Measurements from ENCODE around the gene CIB4. TPM values are rescaled to one million over a fixed set of nuclear protein-coding genes. Genes with fewer than 3 reads are reported as not detected.

Gene CIB4
- total RNA-seq, 1 experiment from 2014 or later: not detected

- TF ChIP-seq EZH2 (IDR thresholded peaks at IDR 0.05; ENCODE audit: low read depth) (no peak), CTCF (conservative IDR thresholded peaks at IDR 0.05) (no peak)
Measured at GRCh38 chr2:26591619-26592505, 49.3 kb downstream of the CIB4 start.

GRCh38 chr2:26590980-26591618 is 50.1 kb downstream of the CIB4 start:
- CTCF ChIA-PET: no interaction called here
- H4K20me1 ChIP-seq (ENCODE audit: insufficient read depth): no peaks in the 10 kb centered on the region; the same call in 1 of the 2 replicates
- no peak overlapping the region for H3K27ac ChIP-seq
- H3K79me2 ChIP-seq (ENCODE audit: low read depth): no peaks in the 10 kb centered on the region
- H3K4me2 ChIP-seq: no peak overlapping the region
- H2AFZ ChIP-seq: no peak overlapping the region
- TF ChIP-seq EZH2 (IDR thresholded peaks at IDR 0.05; ENCODE audit: low read depth) (no peak), CTCF (conservative IDR thresholded peaks at IDR 0.05) (no peak)
- no peaks in the 10 kb centered on the region for H3K9me2 ChIP-seq (ENCODE audit: insufficient read depth)
- H3K36me3 ChIP-seq (ENCODE audit: low read depth): no peaks in the 10 kb centered on the region
- no peaks in the 10 kb centered on the region for H3F3A ChIP-seq (ENCODE audit: insufficient read depth, low read depth)
- POLR2A ChIA-PET (ENCODE audit: unreplicated experiment): no interaction called here
- no peak overlapping the region for H3K4me3 ChIP-seq
- DNase-seq: no peak
- intact Hi-C loops (cut with micrococcal nuclease; ENCODE audit: unreplicated experiment): no loop called here
- H3K27me3 ChIP-seq (ENCODE audit: insufficient read depth, low read depth): peaks cover 78% of the 10 kb centered on the region
- no TSS peak for BruUV-seq (replicated peaks)
- no peaks in the 10 kb centered on the region for H3K4me1 ChIP-seq (replicated peaks; ENCODE audit: insufficient read depth)
- no peaks in the 10 kb centered on the region for H3K9me3 ChIP-seq (ENCODE audit: insufficient read depth, low read depth)

More at GRCh38 chr2:26591619-26592505, 49.3 kb downstream of the CIB4 start:
- Histone ChIP-seq H3K9me3 (ENCODE audit: insufficient read depth, low read depth) (no peaks in the 10 kb centered on the region), H3K79me2 (ENCODE audit: low read depth) (no peaks in the 10 kb centered on the region), H3K27me3 (ENCODE audit: insufficient read depth, low read depth) (peaks cover 71% of the 10 kb centered on the region), H3K4me1 (replicated peaks; ENCODE audit: insufficient read depth) (no peaks in the 10 kb centered on the region), H3K36me3 (ENCODE audit: low read depth) (no peaks in the 10 kb centered on the region), H2AFZ (no peak overlapping the region), H4K20me1 (ENCODE audit: insufficient read depth) (no peaks in the 10 kb centered on the region; the same call in 1 of the 2 replicates), H3K4me3 (no peak overlapping the region), H3F3A (ENCODE audit: insufficient read depth, low read depth) (no peaks in the 10 kb centered on the region), H3K27ac (no peak overlapping the region), H3K4me2 (no peak overlapping the region), H3K9me2 (ENCODE audit: insufficient read depth) (no peaks in the 10 kb centered on the region)
- POLR2A ChIA-PET (ENCODE audit: unreplicated experiment): no interaction called here
- intact Hi-C loops (cut with micrococcal nuclease; ENCODE audit: unreplicated experiment): no loop called here
- DNase-seq: no peak
- no TSS peak for BruUV-seq (replicated peaks)
- CTCF ChIA-PET: no interaction called here

GRCh38 chr2:26590508-26590907 is 50.7 kb downstream of the CIB4 start:
- Histone ChIP-seq H3K79me2 (ENCODE audit: low read depth) (no peaks in the 10 kb centered on the region), H3F3A (ENCODE audit: insufficient read depth, low read depth) (no peaks in the 10 kb centered on the region), H2AFZ (no peak overlapping the region), H3K27ac (no peak overlapping the region), H3K4me1 (replicated peaks; ENCODE audit: insufficient read depth) (no peaks in the 10 kb centered on the region), H4K20me1 (ENCODE audit: insufficient read depth) (no peaks in the 10 kb centered on the region; the same call in 1 of the 2 replicates), H3K4me2 (no peak overlapping the region), H3K9me3 (ENCODE audit: insufficient read depth, low read depth) (no peaks in the 10 kb centered on the region), H3K9me2 (ENCODE audit: insufficient read depth) (no peaks in the 10 kb centered on the region), H3K27me3 (ENCODE audit: insufficient read depth, low read depth) (peaks cover 83% of the 10 kb centered on the region), H3K4me3 (no peak overlapping the region), H3K36me3 (ENCODE audit: low read depth) (no peaks in the 10 kb centered on the region)
- TF ChIP-seq EZH2 (IDR thresholded peaks at IDR 0.05; ENCODE audit: low read depth) (no peak), CTCF (conservative IDR thresholded peaks at IDR 0.05) (no peak)
- ChIA-PET CTCF (no interaction called here), POLR2A (ENCODE audit: unreplicated experiment) (no interaction called here)
- intact Hi-C loops (cut with micrococcal nuclease; ENCODE audit: unreplicated experiment): no loop called here
- no TSS peak for BruUV-seq (replicated peaks)
- no peak for DNase-seq

All from PC-9 (cell line).